Colonic mucosa (tissue), 4 donors: Measurements from ENCODE around the gene WDR12. TPM values are rescaled to one million over a fixed set of nuclear protein-coding genes. Genes with fewer than 3 reads are reported as not detected.
"Not testable (repeated sequence)": the region's sequence is repeated elsewhere in the genome, so short reads cannot be mapped to it uniquely, and the experiment has no call there.

Experiments used
- DNase-seq: peaks from one replicate; pipeline ENCODE4 v3.0.0-alpha.2; 2020
- H3K27ac ChIP-seq: fragments of 200-600 bp; one replicate; pipeline ENCODE4 v1.8.0; 2021
- H3K27me3 ChIP-seq: fragments of 200-600 bp; one replicate; pipeline ENCODE4 v1.8.0; 2021
- H3K36me3 ChIP-seq: fragments of 200-600 bp; one replicate; pipeline ENCODE4 v1.8.0; 2021
- H3K4me1 ChIP-seq: fragments of 200-600 bp; one replicate; pipeline ENCODE4 v1.8.0; 2021; ENCODE audit warnings: mild to moderate bottlenecking
- H3K4me3 ChIP-seq: fragments of 200-600 bp; one replicate; pipeline ENCODE4 v1.8.0; 2021
- H3K9ac ChIP-seq, 2 donors: one replicate each; pipeline ENCODE4 v1.7.0; 2013; ENCODE audit warnings: control low read depth in 2 of 2, low read depth in 2 of 2, low read length in 2 of 2
- H3K9me3 ChIP-seq: fragments of 200-600 bp; one replicate; pipeline ENCODE4 v1.8.0; 2021
- CTCF ChIP-seq: fragments of 200-600 bp; IDR thresholded peaks from one replicate; pipeline ENCODE4 v1.8.0; 2022; ENCODE audit warnings: antibody characterized with exemption, mild to moderate bottlenecking
- intact Hi-C: fragments of 100-400 bp; cut with DNase I; formaldehyde crosslinking; loops from one replicate; pipeline ENCODE4 v1.14.1; 2022
- total RNA-seq, 2 donors: library from RNA; stranded (reverse); fragmentation: NEBNext Ultra II Directional in 1 of 2; extraction: Animal tissue kit (Norgen Biotek cat#: 25700) in 1 of 2; gene quantifications; one replicate each; pipeline ENCODE4 v1.2.1, GENCODE V29; 2021
- donor health status: healthy.
- donor health status: DM: no; HTN: no; CAD: no.
- donor health status: DM: no; HTN: no; CAD: no.

The WDR12 gene
- total RNA-seq, 2 donors from 2014 or later = 42.0 to 54.2 TPM

- no peak for DNase-seq
- no peaks in the 10 kb centered on the region for H3K4me1 ChIP-seq
- TF ChIP-seq CTCF = no peak
- H3K9me3 ChIP-seq = no peaks in the 10 kb centered on the region
- H3K4me3 ChIP-seq = no peak overlapping the region
- no peaks in the 10 kb centered on the region for H3K27me3 ChIP-seq
- H3K9ac ChIP-seq = no peak overlapping the region
- H3K36me3 ChIP-seq = peaks cover 4% of the 10 kb centered on the region
- no peak overlapping the region for H3K27ac ChIP-seq
- intact Hi-C loops = no loop called here
Observed at GRCh38 chr2:202909394-202910192, 1.9 kb downstream of the WDR12 start.

- TF ChIP-seq CTCF = no peak
- H3K36me3 ChIP-seq = peaks cover 4% of the 10 kb centered on the region
- no peak overlapping the region for H3K9ac ChIP-seq
- H3K4me1 ChIP-seq = no peaks in the 10 kb centered on the region
- DNase-seq = no peak
- no peaks in the 10 kb centered on the region for H3K27me3 ChIP-seq
- H3K9me3 ChIP-seq = no peaks in the 10 kb centered on the region
- intact Hi-C loops = no loop called here
- no peak overlapping the region for H3K4me3 ChIP-seq
- H3K27ac ChIP-seq = no peak overlapping the region
Observed at GRCh38 chr2:202908186-202908585, 3.3 kb downstream of the WDR12 start.

GRCh38 chr2:202905507-202905906 lies 6.0 kb downstream of the WDR12 start:
- intact Hi-C loops, H3K4me1 ChIP-seq, H3K27me3 ChIP-seq: not testable (repeated sequence)

GRCh38 chr2:202885190-202885589 lies 26.3 kb downstream of the WDR12 start:
- DNase-seq = no peak
- intact Hi-C loops = no loop called here
- no peaks in the 10 kb centered on the region for H3K9me3 ChIP-seq
- H3K36me3 ChIP-seq = no peaks in the 10 kb centered on the region
- no peaks in the 10 kb centered on the region for H3K27me3 ChIP-seq
- H3K4me1 ChIP-seq = no peaks in the 10 kb centered on the region
- H3K4me3 ChIP-seq = no peak overlapping the region
- no peak overlapping the region for H3K27ac ChIP-seq
- TF ChIP-seq CTCF = no peak
- H3K9ac ChIP-seq = no peak overlapping the region

More at GRCh38 chr2:202905507-202905906, 6.0 kb downstream of the WDR12 start:
- H3K9ac ChIP-seq, H3K36me3 ChIP-seq, H3K4me3 ChIP-seq, H3K27ac ChIP-seq, H3K9me3 ChIP-seq, DNase-seq: not testable (repeated sequence)

- no peak for TF ChIP-seq CTCF
- intact Hi-C loops = no loop called here
- Histone ChIP-seq H3K27me3 (no peaks in the 10 kb centered on the region), H3K4me1 (no peaks in the 10 kb centered on the region), H3K9me3 (no peaks in the 10 kb centered on the region), H3K9ac (no peak overlapping the region), H3K4me3 (no peak overlapping the region), H3K36me3 (no peaks in the 10 kb centered on the region), H3K27ac (no peak overlapping the region)
- DNase-seq = no peak
Observed at GRCh38 chr2:202883987-202884675, 27.3 kb downstream of the WDR12 start.

- no peak overlapping the region for H3K9ac ChIP-seq
- DNase-seq = no peak
- intact Hi-C loops = no loop called here
- TF ChIP-seq CTCF = no peak
- H3K27ac ChIP-seq = no peak overlapping the region
- H3K4me3 ChIP-seq = no peak overlapping the region
- H3K4me1 ChIP-seq = no peaks in the 10 kb centered on the region
- H3K36me3 ChIP-seq = no peaks in the 10 kb centered on the region
- no peaks in the 10 kb centered on the region for H3K27me3 ChIP-seq
- no peaks in the 10 kb centered on the region for H3K9me3 ChIP-seq
Observed at GRCh38 chr2:202881570-202881969, 29.9 kb downstream of the WDR12 start.
